K562 (cell line): Measurements from ENCODE around the gene OLIG2.

Experiments
- CTCF ChIP-seq, 3 experiments: IDR thresholded peaks in 2 of 3; conservative IDR thresholded peaks in 1 of 3; 2 replicates each; pipeline ENCODE4 v1.5.1; 2011 to 2012; ENCODE audit warnings: low read length in 3 of 3, mild to moderate bottlenecking in 3 of 3, control low read depth in 2 of 3, improper control_type of control experiment in 1 of 3, inconsistent platforms in 1 of 3, low read depth in 1 of 3, mixed read lengths in 1 of 3, moderate library complexity in 1 of 3; ENCODE audit not compliant: insufficient read depth in 2 of 3
- EP300 ChIP-seq: IDR thresholded peaks from 2 replicates; pipeline ENCODE4 v1.6.1; 2012; ENCODE audit warnings: low read length, improper control_type of control experiment
- EZH2 ChIP-seq: IDR thresholded peaks from 2 replicates; pipeline ENCODE4 v1.6.1; 2012; ENCODE audit warnings: low read depth, mild to moderate bottlenecking, inconsistent platforms, low read length, borderline replicate concordance
- FOXM1 ChIP-seq, 2 experiments: fragments of 450-650 bp in 1 of 2; sonication (generic) in 1 of 2; formaldehyde crosslinking in 1 of 2; IDR thresholded peaks; 2 replicates each; pipeline versions ENCODE4 v1.6.1 to v1.9.0; 2017 to 2022; ENCODE audit warnings: low read depth in 2 of 2, mild to moderate bottlenecking in 2 of 2, missing genetic modification reagents in 1 of 2, moderate library complexity in 1 of 2
- HDAC3 ChIP-seq: fragments of 450-650 bp; IDR thresholded peaks from 2 replicates; pipeline ENCODE4 v1.6.1; 2018; ENCODE audit warnings: borderline replicate concordance, mild to moderate bottlenecking, moderate library complexity; ENCODE audit not compliant: partially characterized antibody
- RNF2 ChIP-seq: sonication (generic); IDR thresholded peaks from 2 replicates; pipeline ENCODE4 v1.6.1; 2016
- TEAD2 ChIP-seq: fragments of 450-650 bp; IDR thresholded peaks from 2 replicates; pipeline ENCODE4 v1.6.1; 2016; ENCODE audit warnings: missing genetic modification characterization, control low read depth, missing compliant biosample characterization
- ZFP36 ChIP-seq: fragments of 150-350 bp; IDR thresholded peaks from 2 replicates; pipeline ENCODE4 v1.6.1; 2018; ENCODE audit warnings: low read length, low read depth; ENCODE audit not compliant: partially characterized antibody
- ZNF174 ChIP-seq: fragments of 250-450 bp; sonication (Bioruptor Pico); IDR thresholded peaks from 2 replicates; pipeline ENCODE4 v1.4.0; 2020; ENCODE audit warnings: mild to moderate bottlenecking

GRCh38 chr21:33025106-33025488 lies 638 bp upstream of the OLIG2 start:
- TF ChIP-seq ZNF174 (CRISPR knock-in tag): no peak
- TF ChIP-seq EP300: no peak
- peak in 1 of 3 experiments; percentile 32; a peak in 3 of 6 replicates for TF ChIP-seq CTCF (IDR thresholded peaks at IDR 0.05 in 2 of 3, conservative IDR thresholded peaks at IDR 0.05 in 1 of 3; ENCODE audit: insufficient read depth in 2 of 3, low read depth in 1 of 3, low read length in 3 of 3)
- no peak for TF ChIP-seq TEAD2 (tag)
- no peak for TF ChIP-seq RNF2
- TF ChIP-seq ZFP36: no peak
- TF ChIP-seq FOXM1 (IDR thresholded peaks at IDR 0.05; ENCODE audit: low read depth): no peak
- TF ChIP-seq FOXM1 (CRISPR knock-in tag; IDR thresholded peaks at IDR 0.05; ENCODE audit: low read depth): no peak
- no peak for TF ChIP-seq HDAC3
- TF ChIP-seq EZH2: no peak
